Keratinocyte (primary cell): ENCODE data around the gene DCLK1.

Experiments used
- EZH2 ChIP-seq: IDR thresholded peaks from one replicate; pipeline ENCODE4 v1.6.1; 2012; ENCODE audit warnings: inconsistent platforms, mild to moderate bottlenecking, low read length, moderate library complexity
- TF ChIP-seq, protein P1 (sequence below), 3 experiments: IDR thresholded peaks in 1 of 3; conservative IDR thresholded peaks in 1 of 3; optimal IDR thresholded peaks in 1 of 3; 2 replicates in 2 of 3; 3 replicates in 1 of 3; pipeline versions ENCODE3 to v1.5.1; 2011; ENCODE audit warnings: low read length in 3 of 3, mild to moderate bottlenecking in 3 of 3, moderate library complexity in 2 of 3, control low read depth in 1 of 3, inconsistent platforms in 1 of 3; ENCODE audit not compliant: insufficient read depth in 2 of 3; ENCODE audit errors: extremely low read depth in 1 of 3

- TF ChIP-seq, protein P1, sequence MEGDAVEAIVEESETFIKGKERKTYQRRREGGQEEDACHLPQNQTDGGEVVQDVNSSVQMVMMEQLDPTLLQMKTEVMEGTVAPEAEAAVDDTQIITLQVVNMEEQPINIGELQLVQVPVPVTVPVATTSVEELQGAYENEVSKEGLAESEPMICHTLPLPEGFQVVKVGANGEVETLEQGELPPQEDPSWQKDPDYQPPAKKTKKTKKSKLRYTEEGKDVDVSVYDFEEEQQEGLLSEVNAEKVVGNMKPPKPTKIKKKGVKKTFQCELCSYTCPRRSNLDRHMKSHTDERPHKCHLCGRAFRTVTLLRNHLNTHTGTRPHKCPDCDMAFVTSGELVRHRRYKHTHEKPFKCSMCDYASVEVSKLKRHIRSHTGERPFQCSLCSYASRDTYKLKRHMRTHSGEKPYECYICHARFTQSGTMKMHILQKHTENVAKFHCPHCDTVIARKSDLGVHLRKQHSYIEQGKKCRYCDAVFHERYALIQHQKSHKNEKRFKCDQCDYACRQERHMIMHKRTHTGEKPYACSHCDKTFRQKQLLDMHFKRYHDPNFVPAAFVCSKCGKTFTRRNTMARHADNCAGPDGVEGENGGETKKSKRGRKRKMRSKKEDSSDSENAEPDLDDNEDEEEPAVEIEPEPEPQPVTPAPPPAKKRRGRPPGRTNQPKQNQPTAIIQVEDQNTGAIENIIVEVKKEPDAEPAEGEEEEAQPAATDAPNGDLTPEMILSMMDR (optimal IDR thresholded peaks at IDR 0.05 in 1 of 3, IDR thresholded peaks at IDR 0.05 in 1 of 3, conservative IDR thresholded peaks at IDR 0.05 in 1 of 3; ENCODE audit: extremely low read depth in 1 of 3, insufficient read depth in 2 of 3, low read length in 3 of 3) = no peak
- TF ChIP-seq EZH2 = no peak
Observed at GRCh38 chr13:36094478-36094877, 36.7 kb downstream of the DCLK1 start.
